ENCODE measurements around the gene MYOCOS.
"Not testable (repeated sequence)": the region's sequence is repeated elsewhere in the genome, so short reads cannot be mapped to it uniquely, and the experiment has no call there.

The MYOCOS gene

GRCh38 chr1:171622152-171622462 lies at the start of gene MYOCOS:
MYOCOS (plus strand) TSS chr1:171622243; CDS start chr1:171623884, 1,641 bp downstream.
- no peak for DNase-seq

- DNase-seq: no peak
These were observed 45.9 kb upstream of the MYOCOS start for GRCh38 chr1:171576144-171576543.

- DNase-seq: no peak
These were observed 40.8 kb upstream of the MYOCOS start for GRCh38 chr1:171581226-171581625.

GRCh38 chr1:171581766-171582165 lies 40.3 kb upstream of the MYOCOS start:
- no peak for DNase-seq

GRCh38 chr1:171582589-171582988 lies 39.5 kb upstream of the MYOCOS start:
- no peak for DNase-seq

GRCh38 chr1:171583591-171584201 lies 38.3 kb upstream of the MYOCOS start:
- no peak for DNase-seq

- no peak for DNase-seq
These were observed 36.3 kb upstream of the MYOCOS start for GRCh38 chr1:171585715-171586114.

- no peak for DNase-seq
These were observed 33.8 kb upstream of the MYOCOS start for GRCh38 chr1:171588230-171588629.

DNA sequence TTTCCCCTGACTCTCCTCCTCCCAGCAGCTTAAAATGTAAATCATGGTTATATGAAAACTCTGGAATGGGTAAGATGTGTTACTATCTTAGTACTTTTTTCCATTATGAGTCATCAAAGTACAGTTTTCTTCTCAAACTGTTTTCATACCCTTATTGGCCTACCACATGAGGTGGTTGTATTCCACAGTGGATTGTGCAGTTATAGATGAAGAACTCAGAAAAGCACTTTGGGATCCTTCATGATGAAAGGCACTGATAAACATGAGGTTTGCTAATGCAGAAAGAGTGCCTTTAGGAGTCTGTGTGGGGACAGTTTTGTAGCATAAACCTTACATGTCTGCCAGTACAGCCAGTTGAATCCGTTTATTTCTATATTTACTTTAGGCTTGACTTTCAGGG lies 32.0 kb upstream of the MYOCOS start:
- no peak for DNase-seq

DNA sequence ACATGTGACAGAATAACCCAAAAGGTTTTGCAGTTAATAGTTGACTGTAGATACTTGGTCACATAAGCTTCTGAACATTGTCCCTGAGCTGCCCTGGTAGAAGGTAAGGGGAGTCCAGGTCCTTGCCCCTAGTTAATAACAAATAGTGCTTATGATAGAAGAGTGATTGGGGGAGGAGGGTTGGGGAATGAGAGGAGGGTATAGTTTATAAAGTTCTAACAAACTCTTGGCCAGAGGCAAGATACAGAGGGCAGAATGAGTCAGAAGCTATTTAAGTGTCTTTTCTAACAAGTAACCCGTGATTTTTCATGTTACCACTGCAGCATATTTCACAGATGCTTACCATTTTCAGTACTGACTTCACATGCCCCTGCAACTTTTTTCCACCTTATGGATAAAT lies 26.7 kb upstream of the MYOCOS start:
- no peak for DNase-seq

GRCh38 chr1:171596119-171596518 lies 25.9 kb upstream of the MYOCOS start:
- DNase-seq: no peak

DNA sequence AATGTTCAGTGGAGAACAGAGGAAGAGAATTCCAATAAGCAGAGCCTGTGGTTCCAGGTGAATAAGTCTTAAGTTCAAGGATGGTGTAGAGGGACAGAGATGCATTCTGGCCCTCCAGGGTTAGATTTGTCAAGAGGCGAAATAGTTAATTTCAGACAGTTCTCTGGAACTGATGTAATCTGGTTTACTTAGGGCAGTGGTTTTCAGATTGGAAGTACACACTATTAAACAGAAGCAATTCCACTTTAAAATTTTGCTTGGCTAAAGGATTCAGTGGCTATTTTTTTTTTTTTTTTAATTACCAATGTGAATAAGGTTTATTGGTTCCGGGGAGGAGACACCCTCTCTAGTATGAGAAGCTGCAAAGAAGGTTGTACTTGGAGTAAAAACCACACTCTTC lies 25.3 kb upstream of the MYOCOS start:
- DNase-seq: no peak

- DNase-seq: no peak
These were observed 24.8 kb upstream of the MYOCOS start for GRCh38 chr1:171597203-171597602.

GRCh38 chr1:171600310-171600709 lies 21.7 kb upstream of the MYOCOS start:
- not testable (repeated sequence) for DNase-seq

- DNase-seq: no peak
These were observed 21.2 kb upstream of the MYOCOS start for GRCh38 chr1:171600862-171601261.

- DNase-seq: not testable (repeated sequence)
These were observed 19.0 kb upstream of the MYOCOS start for GRCh38 chr1:171603042-171603441.

DNA sequence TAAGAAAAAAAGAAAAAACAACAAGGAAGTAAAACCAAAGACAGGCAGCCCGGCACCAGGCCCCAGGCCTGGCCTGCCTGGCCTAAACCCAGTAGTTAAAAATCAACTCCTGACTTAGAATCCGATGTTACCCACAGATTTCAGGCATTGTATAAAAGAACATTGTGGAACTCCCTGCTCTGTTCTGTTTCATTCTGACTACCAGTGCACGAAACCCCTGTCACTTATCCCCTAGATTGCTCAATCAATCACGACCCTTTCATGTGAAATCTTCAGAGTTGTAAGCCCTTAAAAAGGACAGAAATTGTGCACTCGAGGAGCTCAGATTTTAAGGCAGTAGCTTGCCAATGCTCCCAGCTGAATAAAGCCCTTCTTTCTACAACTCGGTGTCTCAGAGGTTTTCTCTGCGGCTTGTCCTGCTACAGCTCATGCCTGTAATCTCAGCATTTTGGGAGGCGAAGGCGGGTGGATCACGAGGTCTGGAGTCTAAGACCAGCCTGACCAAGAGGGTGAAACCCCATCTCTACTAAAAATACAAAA lies 15.6 kb upstream of the MYOCOS start:
- DNase-seq: no peak

DNA sequence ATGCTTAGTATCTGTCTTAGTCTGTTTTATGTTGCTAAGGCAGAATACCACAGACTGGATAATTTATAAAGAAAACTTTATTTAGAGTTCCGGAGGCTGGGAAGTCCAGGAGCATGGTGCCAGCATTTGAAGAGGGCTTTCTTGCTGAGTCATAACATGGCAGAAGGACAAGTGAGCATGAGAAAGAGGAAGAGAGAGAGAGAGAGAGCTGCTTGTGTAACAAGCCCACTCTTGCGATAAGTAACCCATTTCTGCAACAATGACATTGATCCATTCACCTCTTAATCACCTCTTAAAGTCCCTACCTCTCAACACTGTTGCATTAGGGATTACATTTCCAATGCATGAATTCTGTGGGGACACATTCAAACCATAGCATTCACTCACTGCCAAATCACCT lies 11.7 kb upstream of the MYOCOS start:
- no peak for DNase-seq

- no peak for DNase-seq
These were observed 10.7 kb upstream of the MYOCOS start for GRCh38 chr1:171611306-171611705.

DNA sequence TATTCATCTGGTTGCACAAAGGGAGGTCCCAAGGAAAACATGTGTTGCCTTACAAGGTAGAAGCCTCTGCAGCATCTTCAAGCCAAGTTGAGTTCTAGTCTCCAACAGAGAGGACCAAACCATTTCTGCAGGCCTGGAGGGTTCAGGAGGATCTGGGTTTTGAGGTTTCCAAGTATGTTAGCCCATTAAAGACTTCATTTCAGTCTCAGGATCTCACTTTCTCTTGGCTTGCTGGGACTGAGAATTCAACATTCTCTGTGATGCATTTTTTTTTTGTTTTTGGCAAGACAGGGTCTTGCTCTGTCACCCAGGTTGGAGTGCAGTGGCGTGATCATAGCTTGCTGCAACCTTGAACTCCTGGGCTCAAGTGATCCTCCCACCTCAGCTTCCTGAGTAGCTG lies 8.8 kb upstream of the MYOCOS start:
- no peak for DNase-seq

DNA sequence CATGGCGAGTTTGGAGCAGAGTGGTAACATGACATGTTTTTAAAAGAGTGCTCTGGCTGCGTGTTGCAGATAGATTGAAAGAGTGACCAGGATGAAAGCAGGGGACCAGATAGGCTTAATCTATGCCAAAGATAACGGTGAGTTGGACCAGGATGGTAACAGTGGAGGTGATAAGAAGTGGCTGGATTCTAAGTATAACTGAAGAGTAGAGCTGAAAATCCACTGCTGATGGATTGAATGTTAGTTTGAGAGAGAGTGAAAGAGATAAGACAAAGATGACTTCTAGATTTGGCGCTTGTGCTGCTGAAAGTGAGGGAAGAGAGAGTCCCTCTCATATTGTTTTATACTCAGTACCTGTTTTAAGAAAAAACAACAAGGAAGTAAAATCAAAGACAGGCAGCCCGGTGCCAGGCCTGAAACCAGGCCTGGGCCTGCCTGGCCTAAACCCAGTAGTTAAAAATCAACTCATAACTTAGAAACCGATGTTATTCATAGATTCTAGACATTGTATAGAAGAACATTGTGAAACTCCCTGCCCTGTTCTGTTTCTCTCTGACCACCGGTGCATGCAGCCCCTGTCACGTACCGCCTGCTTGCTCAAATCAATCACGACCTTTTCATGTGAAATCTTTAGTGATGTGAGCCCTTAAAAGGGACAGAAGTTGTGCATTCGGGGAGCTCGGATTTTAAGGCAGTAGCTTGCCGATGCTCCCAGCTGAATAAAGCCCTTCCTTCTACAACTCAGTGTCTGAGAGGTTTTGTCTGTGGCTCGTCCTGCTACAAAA lies 6.7 kb upstream of the MYOCOS start:
- not testable (repeated sequence) for DNase-seq

GRCh38 chr1:171616586-171616985 lies 5.5 kb upstream of the MYOCOS start:
- no peak for DNase-seq

DNA sequence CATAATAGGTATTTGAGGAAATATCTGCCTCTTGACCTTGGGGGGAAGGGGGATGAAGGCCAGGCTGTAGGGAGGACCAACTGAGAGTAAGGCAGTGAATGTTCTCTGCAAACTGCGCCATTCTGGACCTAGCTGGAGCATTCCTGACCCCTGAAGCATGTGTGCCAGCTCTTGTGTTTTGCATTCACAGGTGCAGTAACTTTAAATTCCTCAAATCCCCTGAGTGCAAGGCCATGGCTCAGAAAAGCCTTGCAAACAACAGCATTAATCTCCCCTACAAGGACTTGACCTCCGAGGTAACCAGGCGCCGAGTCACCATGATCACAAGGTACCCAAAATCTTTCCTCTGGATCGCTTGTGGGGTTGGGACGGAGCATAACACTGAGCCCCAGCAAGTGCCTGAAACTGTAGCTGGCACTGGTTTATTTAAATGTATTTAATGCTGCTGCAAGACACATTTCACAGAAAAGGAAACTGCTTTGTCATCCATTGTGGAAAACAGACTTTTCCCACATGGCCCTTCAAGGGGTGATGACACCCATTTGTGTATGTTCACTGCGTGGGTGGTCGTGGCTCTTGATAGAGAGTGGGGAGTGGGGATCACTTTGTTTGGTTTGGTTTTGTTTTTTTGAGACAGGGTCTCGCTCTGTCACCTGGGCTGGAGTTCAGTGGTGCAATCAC lies 1.7 kb downstream of the MYOCOS start:
- no peak for DNase-seq

- DNase-seq: no peak
These were observed 3.2 kb downstream of the MYOCOS start for GRCh38 chr1:171625225-171625624.

Measured in activated T-cell treated with anti-CD3 and anti-CD28 coated beads, Interleukin-2, amount 50 U/mL, for 48 hours (primary cell).